Stimulated activated CD4-positive, alpha-beta T cell treated with anti-CD3 and anti-CD28 coated beads, Interleukin-2, amount 100 ng/mL, for 48 hours (primary cell): ENCODE measurements around the gene LCE2C.
A peak's percentile ranks its signal among the peaks of the same experiment; 100 is the strongest.
"Not testable (repeated sequence)": the region's sequence is repeated elsewhere in the genome, so short reads cannot be mapped to it uniquely, and the experiment has no call there.

Source experiments
- DNase-seq, 2 donors: peaks; one replicate each; pipeline ENCODE4 v3.0.0-alpha.2; 2020

LCE2C gene

DNA sequence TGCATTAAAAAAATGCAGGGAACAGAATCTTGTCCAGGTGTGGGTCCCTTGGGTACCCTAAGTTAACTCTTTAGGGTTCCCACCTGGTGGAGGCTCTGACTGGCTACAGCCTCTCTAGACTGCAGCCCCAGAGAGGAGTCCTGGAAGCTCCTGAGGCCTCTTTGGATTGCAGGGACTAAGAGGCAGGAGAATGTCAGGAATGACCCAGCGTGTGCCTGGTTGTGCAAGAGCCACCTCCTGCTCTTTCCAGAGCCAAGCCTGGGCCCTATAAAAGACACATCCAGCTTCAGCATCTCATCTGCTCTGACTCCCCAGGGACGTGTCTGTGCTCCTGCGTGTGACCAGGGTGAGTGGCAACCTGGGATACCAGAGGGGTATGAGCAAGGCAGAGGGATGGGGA is at the start of gene LCE2C:
Gene LCE2C, plus strand, starts transcription at position 297 of the 400 bp plus-strand sequence. CDS start 737 bp downstream, outside the sequence.
- not testable (repeated sequence) for DNase-seq

DNA sequence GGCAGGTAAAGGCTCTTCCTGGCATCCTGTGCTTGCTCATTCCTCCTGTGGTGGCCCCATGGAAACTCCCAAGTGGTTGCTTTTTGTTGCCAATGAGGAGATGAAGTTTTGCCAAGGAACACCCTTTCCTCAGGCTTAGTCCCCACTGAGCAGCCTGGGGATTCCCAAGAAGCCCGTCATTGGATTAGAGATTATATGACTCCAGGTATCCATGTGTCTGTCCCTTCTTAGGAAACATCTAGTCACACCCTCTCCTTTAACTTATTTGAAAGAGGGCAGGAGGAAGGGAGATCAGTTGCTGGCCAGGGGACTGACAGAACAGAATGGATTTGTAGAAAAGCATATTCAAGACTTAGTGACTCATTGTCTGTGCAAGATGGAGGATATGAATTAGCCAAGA is 48.3 kb upstream of the LCE2C start:
- no peak for DNase-seq

- DNase-seq, result no peak
These were observed 44.5 kb upstream of the LCE2C start for GRCh38 chr1:152630596-152630995.

GRCh38 chr1:152640351-152640750 is 34.7 kb upstream of the LCE2C start:
- DNase-seq, result no peak

GRCh38 chr1:152643945-152644344 is 31.1 kb upstream of the LCE2C start:
- no peak for DNase-seq

DNA sequence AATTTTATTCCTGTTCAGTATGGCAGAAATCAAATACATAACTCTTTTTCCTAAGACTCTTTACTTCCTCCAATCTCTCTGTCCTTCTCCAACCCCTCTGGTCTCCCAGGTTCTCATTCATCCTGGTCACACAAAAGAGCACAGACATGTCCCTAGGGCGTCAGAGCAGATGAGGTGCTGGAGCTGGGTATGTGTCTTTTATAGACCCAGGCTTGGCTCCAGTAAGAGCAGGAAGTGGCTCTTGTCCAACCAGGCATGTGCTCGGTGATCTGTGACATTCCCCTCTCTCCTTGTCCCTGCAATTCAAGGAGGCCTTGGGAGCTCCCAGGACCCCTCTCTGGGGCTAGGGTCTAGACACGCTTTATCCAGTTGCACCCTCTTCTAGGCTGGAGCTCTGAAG is 29.9 kb upstream of the LCE2C start:
- DNase-seq, result no peak

DNA sequence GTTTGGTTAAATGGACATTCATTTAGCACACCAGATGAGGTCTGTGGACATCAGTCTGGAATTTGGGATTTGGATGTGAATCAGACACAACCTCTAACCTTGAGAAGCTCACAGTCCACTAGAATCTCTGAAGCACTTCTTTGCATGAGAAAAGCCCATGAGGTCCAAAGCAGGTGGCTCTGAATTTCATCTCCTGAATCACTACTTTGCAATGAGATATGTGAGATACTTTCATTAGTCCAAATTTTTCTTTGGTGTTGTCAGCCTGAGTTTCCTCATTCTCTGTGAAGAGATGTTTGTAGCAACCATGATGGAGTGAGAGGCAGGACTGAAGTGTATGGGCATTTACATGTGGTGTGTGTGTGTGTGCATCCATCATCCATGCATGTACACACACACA is 28.4 kb upstream of the LCE2C start:
- DNase-seq, result no peak

DNA sequence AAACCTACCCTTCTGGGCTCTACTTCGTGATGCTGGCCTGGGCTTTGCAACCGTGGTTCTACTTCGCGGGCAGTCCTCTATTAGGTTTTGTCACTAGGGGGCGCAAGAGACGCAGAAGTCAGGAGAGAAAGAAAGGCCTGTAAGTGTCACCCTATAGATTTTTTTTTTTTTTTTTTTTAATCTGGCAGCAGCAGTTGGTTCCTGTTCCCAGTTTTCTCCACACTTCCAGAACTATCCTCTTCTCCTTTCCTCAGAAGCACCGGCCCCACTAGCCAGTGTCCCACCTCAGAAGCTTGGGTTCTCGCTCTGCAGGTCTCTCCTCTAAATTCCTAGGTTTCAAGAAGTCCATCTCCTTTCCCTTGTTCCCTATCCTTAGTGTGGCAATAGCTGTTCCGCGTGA is 21.0 kb upstream of the LCE2C start:
- DNase-seq, result peak; percentile 53 to 60

GRCh38 chr1:152656459-152656858 is 18.6 kb upstream of the LCE2C start:
- DNase-seq, result no peak

- no peak for DNase-seq
These were observed 17.4 kb upstream of the LCE2C start for GRCh38 chr1:152657677-152658076.

GRCh38 chr1:152658649-152659048 is 16.4 kb upstream of the LCE2C start:
- no peak for DNase-seq

GRCh38 chr1:152663098-152663497 is 12.0 kb upstream of the LCE2C start, which contains the start of gene LCE2D:
Gene LCE2D, plus strand, starts transcription at chr1:152663380. Its CDS starts 726 bp downstream, at chr1:152664106.
- no peak for DNase-seq

- DNase-seq, result not testable (repeated sequence)
These were observed 8.9 kb upstream of the LCE2C start for GRCh38 chr1:152666171-152666570.

DNA sequence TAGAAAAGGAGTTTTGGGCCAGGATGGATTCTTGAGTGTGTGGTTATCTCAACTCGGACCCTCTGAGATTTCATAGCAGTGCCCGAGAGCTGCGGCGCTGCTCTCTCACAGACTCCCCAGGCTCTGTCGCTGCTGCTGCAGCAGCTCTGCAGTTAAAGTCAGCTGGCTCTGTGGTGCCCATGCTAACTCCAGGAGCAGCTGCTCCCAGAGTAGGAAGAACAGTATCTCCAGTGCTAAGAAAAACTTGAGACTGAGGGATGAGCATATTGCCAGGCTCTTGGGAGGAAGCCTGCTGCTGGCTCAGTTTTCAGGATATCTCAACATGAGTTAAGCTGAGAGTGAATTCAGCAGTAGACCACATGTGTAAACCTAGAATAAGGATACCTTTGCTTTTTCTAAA is 7.4 kb upstream of the LCE2C start:
- DNase-seq, result no peak

DNA sequence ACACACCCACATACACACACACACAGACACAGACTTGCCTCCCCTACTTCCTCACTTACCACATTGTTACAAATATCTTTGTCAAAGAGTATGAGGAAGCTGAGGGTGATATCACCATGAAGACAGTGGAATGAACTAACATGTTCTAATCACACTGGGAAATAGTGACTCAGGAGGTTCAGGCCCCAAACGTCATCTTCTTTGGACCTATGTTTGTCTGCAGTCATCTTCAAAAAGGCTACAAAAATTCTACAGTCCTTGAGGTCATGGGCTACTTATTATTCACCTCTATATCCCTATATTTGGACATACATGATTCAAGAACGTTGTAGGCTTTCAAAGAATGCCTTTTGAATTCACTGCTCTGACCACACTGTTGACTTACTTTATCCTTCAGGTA is 2.1 kb upstream of the LCE2C start:
- no peak for DNase-seq

GRCh38 chr1:152679459-152679858 is 4.4 kb downstream of the LCE2C start:
- DNase-seq, result no peak

- no peak for DNase-seq
These were observed 6.5 kb downstream of the LCE2C start for GRCh38 chr1:152681616-152682015.

DNA sequence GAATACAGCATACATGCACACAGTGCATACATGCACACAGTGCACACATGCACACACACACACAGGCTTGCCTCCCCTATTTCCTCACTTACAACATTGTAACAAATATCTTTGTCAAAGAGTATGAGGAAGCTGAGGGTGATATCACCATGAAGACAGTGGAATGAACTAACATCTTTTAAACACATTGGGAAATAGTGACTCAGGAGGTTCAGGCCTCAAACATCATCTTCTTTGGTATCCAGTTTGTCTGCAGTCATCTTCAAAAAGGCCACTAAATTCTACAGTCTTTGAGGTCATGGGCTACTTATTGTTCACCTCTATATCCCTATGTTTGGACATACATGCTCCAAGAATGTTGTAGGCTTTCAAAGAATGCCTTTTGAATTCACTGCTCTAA is 8.8 kb downstream of the LCE2C start:
- no peak for DNase-seq

GRCh38 chr1:152685823-152686222 is 10.7 kb downstream of the LCE2C start, which contains the start of gene LCE2B:
Gene LCE2B, plus strand, starts transcription at chr1:152686123. Its CDS starts 721 bp downstream, at chr1:152686844.
- not testable (repeated sequence) for DNase-seq

GRCh38 chr1:152697701-152698600 is 22.9 kb downstream of the LCE2C start, which contains the start of gene LCE2A:
Gene LCE2A, plus strand, starts transcription at chr1:152698345. Its CDS starts 557 bp downstream, at chr1:152698902.
- no peak for DNase-seq

DNA sequence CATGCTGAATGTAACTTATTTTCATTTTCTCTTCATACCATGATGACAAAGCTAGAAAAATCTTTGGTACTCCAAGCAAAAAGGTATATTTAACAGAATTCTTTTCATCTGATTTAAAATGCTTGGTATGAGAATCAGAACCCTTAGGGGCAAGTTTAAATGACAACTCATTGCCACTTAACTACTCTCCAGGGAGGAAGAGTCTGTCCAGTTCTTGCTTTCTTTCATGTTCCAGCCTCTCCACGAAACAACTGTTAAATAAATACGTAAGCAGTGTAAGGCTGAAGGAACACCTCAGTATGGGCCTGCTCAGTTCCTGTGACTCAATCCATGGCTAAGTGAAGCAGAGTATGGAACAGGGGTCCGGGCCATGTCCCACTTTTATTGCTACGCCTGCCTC is 24.7 kb downstream of the LCE2C start:
- no peak for DNase-seq

DNA sequence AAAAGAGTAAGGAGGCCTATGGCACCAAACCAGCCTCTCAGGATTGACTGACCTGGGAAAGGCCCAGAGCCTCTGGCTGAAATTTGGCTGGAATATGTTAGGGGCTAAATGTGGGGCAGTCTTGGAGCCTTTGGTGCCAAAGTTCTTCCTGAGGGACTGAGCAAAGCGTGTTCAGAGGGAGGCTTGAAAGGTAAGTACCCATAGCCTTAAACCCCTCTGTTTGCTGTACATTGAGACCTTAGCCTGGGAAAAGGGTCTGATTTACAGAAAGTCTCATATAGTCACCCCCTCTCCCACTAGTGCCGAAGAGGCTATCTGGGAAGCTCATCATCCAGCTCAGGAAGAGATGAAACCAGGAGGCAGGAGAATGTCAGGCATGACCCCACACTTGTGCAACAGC is 32.8 kb downstream of the LCE2C start, which contains the start of gene LCE4A:
Gene LCE4A, plus strand, starts transcription at position 301 of the 400 bp plus-strand sequence. CDS start 916 bp downstream, outside the sequence.
- no peak for DNase-seq

GRCh38 chr1:152718238-152718637 is 43.2 kb downstream of the LCE2C start:
- no peak for DNase-seq

- no peak for DNase-seq
These were observed 50.2 kb downstream of the LCE2C start for GRCh38 chr1:152725261-152725660.
